ENCODE results near the gene GRID2.

DNA sequence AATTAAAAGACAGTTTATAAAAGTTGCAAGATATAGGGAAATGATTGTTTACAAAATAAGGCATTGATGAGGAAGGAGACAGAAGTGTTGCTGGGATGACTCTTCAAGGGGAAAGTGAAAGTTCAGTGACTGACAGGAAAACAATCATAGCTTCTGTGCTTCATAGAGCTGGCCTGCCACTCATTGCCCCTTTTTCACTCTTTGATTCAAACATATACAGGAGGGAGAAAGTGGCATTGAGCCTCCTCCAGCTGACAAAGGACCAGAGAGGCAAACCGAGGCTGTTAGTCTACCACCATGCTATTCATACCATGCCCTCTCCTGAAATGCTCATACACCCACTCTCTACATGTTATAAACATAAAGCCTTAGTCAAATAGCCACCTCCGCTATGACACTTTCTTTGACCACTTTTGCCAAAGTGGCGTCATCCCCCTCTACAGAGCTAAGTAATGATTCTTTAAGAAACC lies 1445.6 kb downstream of the GRID2 start:
- TF ChIP-seq, protein P1, sequence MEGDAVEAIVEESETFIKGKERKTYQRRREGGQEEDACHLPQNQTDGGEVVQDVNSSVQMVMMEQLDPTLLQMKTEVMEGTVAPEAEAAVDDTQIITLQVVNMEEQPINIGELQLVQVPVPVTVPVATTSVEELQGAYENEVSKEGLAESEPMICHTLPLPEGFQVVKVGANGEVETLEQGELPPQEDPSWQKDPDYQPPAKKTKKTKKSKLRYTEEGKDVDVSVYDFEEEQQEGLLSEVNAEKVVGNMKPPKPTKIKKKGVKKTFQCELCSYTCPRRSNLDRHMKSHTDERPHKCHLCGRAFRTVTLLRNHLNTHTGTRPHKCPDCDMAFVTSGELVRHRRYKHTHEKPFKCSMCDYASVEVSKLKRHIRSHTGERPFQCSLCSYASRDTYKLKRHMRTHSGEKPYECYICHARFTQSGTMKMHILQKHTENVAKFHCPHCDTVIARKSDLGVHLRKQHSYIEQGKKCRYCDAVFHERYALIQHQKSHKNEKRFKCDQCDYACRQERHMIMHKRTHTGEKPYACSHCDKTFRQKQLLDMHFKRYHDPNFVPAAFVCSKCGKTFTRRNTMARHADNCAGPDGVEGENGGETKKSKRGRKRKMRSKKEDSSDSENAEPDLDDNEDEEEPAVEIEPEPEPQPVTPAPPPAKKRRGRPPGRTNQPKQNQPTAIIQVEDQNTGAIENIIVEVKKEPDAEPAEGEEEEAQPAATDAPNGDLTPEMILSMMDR (IDR thresholded peaks at IDR 0.05): no peak
- no peak for TF ChIP-seq POLR2A (IDR thresholded peaks at IDR 0.05)
